Lower leg skin (tissue), 4 donors: ENCODE measurements around the gene PCP4. TPM values are rescaled to one million over a fixed set of nuclear protein-coding genes. Genes with fewer than 3 reads are reported as not detected.
A peak's percentile ranks its signal among the peaks of the same experiment; 100 is the strongest.
"Not testable (repeated sequence)": the region's sequence is repeated elsewhere in the genome, so short reads cannot be mapped to it uniquely, and the experiment has no call there.

Experiments
- DNase-seq, 2 donors: peaks; one replicate each; pipeline ENCODE4 v3.0.0-alpha.2; 2019; ENCODE audit warnings: low spot score in 2 of 2
- H3K4me3 ChIP-seq: fragments of 200-600 bp; sonication (generic); 2 replicates; pipeline ENCODE4 v1.5.1; 2017; ENCODE audit warnings: mild to moderate bottlenecking, low read depth; ENCODE audit not compliant: poor library complexity, severe bottlenecking
- POLR2A ChIP-seq, 2 donors: fragments of 450-650 bp; IDR thresholded peaks; one replicate each; pipeline ENCODE4 v1.6.1; 2016 to 2017; ENCODE audit warnings: antibody characterized with exemption in 2 of 2, mild to moderate bottlenecking in 1 of 2, moderate library complexity in 1 of 2
- WGBS, 2 donors: methylation state at CpG; one replicate each; pipeline ENCODE4 v1.1.5; 2018; 5-methylcytosine and 5-hydroxymethylcytosine counted together
- intact Hi-C: fragments of 100-400 bp; cut with DNase I; formaldehyde crosslinking; loops from one replicate; pipeline ENCODE4 v1.15.0; 2023; ENCODE audit warnings: low total_unique reads
- total RNA-seq, 4 donors: library from RNA; depleted of rRNA; stranded (reverse); fragments of >200 nt; gene quantifications; one replicate each; pipeline ENCODE4 v1.1.0, GENCODE V29; 2016
- TF ChIP-seq, protein P1 (sequence below), 3 donors: fragments of 450-650 bp; IDR thresholded peaks; one replicate each; pipeline ENCODE4 v1.5.1; 2016; ENCODE audit warnings: antibody characterized with exemption in 3 of 3, mild to moderate bottlenecking in 3 of 3, moderate library complexity in 2 of 3

Gene PCP4
- total RNA-seq, 4 donors from 2014 or later = 0.83 to 5.8 (median 1.2) TPM

DNA sequence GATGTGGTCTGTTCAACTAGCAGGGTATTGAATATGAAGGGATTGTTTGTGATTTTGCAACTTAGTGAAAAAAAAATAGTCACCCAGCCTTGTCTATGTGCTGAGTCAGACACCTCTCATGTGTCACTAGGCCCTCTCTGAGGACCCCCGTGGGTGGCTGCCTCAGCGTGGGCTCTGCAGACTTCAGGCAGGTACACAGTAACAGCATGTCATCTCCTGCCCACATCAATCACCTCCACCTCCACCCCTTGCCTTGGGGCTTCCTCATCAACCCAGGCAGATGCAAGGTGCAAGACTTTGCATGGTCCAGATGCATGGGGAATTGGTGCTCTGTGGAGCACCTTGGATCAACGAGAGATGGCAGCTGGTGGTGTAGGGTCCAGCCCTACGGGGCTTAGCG is 23.9 kb downstream of the PCP4 start:
- no peak overlapping the region for H3K4me3 ChIP-seq
- 53 to 67% methylated on average over 5 of the region's 5 CpGs for WGBS, 2 donors
- TF ChIP-seq, protein P1, sequence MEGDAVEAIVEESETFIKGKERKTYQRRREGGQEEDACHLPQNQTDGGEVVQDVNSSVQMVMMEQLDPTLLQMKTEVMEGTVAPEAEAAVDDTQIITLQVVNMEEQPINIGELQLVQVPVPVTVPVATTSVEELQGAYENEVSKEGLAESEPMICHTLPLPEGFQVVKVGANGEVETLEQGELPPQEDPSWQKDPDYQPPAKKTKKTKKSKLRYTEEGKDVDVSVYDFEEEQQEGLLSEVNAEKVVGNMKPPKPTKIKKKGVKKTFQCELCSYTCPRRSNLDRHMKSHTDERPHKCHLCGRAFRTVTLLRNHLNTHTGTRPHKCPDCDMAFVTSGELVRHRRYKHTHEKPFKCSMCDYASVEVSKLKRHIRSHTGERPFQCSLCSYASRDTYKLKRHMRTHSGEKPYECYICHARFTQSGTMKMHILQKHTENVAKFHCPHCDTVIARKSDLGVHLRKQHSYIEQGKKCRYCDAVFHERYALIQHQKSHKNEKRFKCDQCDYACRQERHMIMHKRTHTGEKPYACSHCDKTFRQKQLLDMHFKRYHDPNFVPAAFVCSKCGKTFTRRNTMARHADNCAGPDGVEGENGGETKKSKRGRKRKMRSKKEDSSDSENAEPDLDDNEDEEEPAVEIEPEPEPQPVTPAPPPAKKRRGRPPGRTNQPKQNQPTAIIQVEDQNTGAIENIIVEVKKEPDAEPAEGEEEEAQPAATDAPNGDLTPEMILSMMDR (IDR thresholded peaks at IDR 0.05) = no peak
- no peak for TF ChIP-seq POLR2A (IDR thresholded peaks at IDR 0.05)
- DNase-seq = no peak
- intact Hi-C loops = no loop called here

DNA sequence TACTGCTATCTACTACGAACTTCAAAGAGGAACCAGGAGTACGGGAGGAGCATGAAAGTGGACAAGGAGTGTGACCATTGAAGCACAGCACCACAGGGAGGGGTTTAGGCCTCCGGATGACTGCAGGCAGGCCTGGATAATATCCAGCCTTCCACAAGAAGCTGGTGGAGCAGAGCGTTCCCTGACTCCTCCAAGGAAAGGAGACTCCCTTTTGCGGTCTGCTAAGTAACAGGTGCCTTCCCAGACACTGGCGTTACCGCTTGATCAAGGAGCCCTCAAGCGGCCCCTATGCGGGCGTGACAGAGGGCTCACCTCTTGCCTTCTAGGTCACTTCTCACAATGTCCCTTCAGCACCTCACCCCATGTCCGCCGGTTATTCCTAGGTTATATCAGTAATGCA is 24.6 kb downstream of the PCP4 start:
- 87% methylated on average over 12 of the region's 12 CpGs for WGBS, 2 donors
- intact Hi-C loops, H3K4me3 ChIP-seq, DNase-seq: not testable (repeated sequence)

DNA sequence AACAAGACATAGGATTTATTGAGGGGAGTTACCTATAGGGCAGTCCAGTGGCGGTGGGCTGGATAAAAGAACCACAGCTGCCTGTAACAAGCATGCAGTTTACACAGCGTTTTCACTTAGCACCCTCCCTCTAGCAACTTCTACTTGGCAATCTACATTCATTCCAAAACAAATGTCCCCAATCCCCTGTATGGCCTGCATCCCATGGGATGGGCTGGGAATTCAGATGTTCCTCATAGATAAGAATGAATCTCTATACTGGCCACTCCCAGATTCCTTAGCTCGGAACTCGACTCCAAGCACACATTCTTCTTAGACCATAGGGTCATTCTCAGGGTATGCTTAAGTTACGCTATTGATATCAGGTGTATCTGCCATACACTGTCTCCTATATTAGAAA is 33.3 kb downstream of the PCP4 start:
- TF ChIP-seq, protein P1 (IDR thresholded peaks at IDR 0.05) = no peak
- TF ChIP-seq POLR2A (IDR thresholded peaks at IDR 0.05) = no peak
- DNase-seq = peak in 1 of 2 donors; percentile 14
- no peak overlapping the region for H3K4me3 ChIP-seq
- intact Hi-C loops = no loop called here
- 64 to 70% methylated on average over 5 of the region's 5 CpGs for WGBS, 2 donors

DNA sequence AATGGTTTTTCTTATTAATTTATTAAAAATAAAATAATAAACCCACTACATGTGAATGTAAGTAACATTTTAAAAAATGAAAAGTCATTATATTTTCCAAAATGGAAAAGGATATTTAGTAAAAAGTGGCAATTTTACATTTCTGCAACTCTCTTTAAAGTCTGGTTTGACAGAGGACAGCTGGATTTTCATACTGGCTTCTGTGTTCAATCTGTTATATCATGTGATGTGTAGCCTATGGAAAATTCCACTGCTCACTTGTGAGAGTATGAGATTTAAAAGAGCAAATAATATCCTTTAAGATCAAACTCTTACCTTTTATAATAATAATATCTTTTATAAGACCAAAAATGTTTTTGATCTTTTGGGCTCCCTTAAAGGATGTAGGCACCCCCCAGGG is 33.7 kb downstream of the PCP4 start:
- no peak overlapping the region for H3K4me3 ChIP-seq
- intact Hi-C loops = no loop called here
- no peak for DNase-seq
- TF ChIP-seq POLR2A (IDR thresholded peaks at IDR 0.05) = no peak
- TF ChIP-seq, protein P1 (IDR thresholded peaks at IDR 0.05) = no peak

DNA sequence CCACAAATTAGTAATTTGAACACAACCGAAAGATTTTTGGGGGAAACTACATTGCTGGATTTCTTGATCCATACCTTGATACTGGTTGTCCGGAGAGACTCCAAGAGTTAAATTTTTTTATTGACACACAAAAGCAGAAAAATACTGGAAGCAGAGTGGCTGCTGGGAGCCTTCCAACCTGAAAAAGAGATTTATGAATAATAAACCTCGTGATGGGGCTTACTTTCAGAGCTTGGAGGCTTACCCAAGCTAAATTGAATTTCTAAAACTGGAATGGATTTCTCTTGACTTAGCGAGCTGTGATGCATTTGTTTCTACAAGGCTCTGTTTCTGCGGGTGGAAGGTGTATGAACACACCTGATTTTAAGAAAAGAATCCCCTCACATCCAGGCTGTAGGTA is 35.7 kb downstream of the PCP4 start:
- WGBS, 2 donors = 60 to 65% methylated on average over 5 of the region's 5 CpGs

DNA sequence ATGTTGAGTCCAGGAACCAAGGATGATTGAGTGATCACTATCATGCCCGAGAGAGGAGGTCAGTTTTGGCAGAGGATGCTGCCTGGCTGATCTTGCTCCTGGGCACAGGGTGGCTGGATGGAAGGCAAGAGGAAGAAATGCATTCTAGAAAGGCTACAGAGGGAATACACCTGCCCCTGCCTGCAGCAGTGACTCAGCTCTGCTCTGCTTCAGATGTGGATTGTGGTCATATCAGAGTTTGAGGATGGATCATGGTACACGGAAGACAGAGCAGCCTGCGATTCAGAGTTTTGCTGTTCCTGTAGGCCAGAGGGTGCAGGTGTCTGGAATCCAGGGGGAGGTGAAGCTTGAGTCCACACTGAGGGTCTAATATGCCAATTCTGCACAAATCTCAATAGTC is 37.2 kb downstream of the PCP4 start:
- intact Hi-C loops = no loop called here
- 89 to 92% methylated on average over 3 of the region's 3 CpGs for WGBS, 2 donors
- DNase-seq = peak in 1 of 2 donors; percentile 58
- H3K4me3 ChIP-seq = no peak overlapping the region
- no peak for TF ChIP-seq POLR2A (IDR thresholded peaks at IDR 0.05)
- TF ChIP-seq, protein P1 (IDR thresholded peaks at IDR 0.05) = no peak

More for the DNA sequence above, 35.7 kb downstream of the PCP4 start:
- no peak for TF ChIP-seq POLR2A (IDR thresholded peaks at IDR 0.05)
- TF ChIP-seq, protein P1 (IDR thresholded peaks at IDR 0.05) = no peak
- no peak overlapping the region for H3K4me3 ChIP-seq
- no peak for DNase-seq
- intact Hi-C loops = no loop called here
